PC-3 (cell line): Measurements from ENCODE around the gene CYBC1. TPM values are rescaled to one million over a fixed set of nuclear protein-coding genes. Genes with fewer than 3 reads are reported as not detected.

Experiments used
- ATAC-seq: fragments of 200-7000 bp; cut with Tn5 transposase; 2 replicates; pipeline ENCODE4 v1.9.1; 2020; ENCODE audit warnings: mild to moderate bottlenecking, moderate library complexity
- BruUV-seq: library from RNA; stranded (reverse); fragments of 400-500 nt; replicated peaks from 2 replicates; lab custom pipeline; 2021; lab: Mats Ljungman, UMichigan
- CTCF ChIA-PET: fragments of 300-600 bp; sonication (Branson Sonifier 250); formaldehyde crosslinking; loops from one replicate; lab custom pipeline; 2022; ENCODE audit warnings: antibody characterized with exemption; lab: Charles Lee
- POLR2A ChIA-PET: fragments of 300-600 bp; sonication (Branson Sonifier 250); formaldehyde crosslinking; loops from one replicate; lab custom pipeline; 2022; ENCODE audit warnings: antibody characterized with exemption; ENCODE audit not compliant: unreplicated experiment; lab: Charles Lee
- DNase-seq: peaks from one replicate; pipeline ENCODE4 v3.0.0-alpha.2; 2015
- H2AFZ ChIP-seq: fragments of 300-600 bp; sonication (generic); 2 replicates; pipeline ENCODE4 v1.6.0; 2016; ENCODE audit warnings: antibody characterized with exemption, low read length
- H3F3A ChIP-seq: fragments of 300-600 bp; sonication (generic); one replicate; pipeline ENCODE4 v1.6.0; 2017; ENCODE audit warnings: antibody characterized with exemption, low read length, control low read depth, mild to moderate bottlenecking; ENCODE audit not compliant: unreplicated experiment
- H3K27ac ChIP-seq: fragments of 300-600 bp; sonication (generic); 2 replicates; pipeline ENCODE4 v1.5.1; 2016; ENCODE audit warnings: mild to moderate bottlenecking, low read length
- H3K27me3 ChIP-seq: fragments of 300-600 bp; sonication (generic); 2 replicates; pipeline ENCODE4 v1.6.1; 2016; ENCODE audit warnings: low read length, mixed read lengths
- H3K36me3 ChIP-seq: fragments of 300-600 bp; sonication (generic); 2 replicates; pipeline ENCODE4 v1.6.1; 2016; ENCODE audit warnings: low read depth, mixed run types, low read length, mixed read lengths
- H3K4me1 ChIP-seq: fragments of 300-600 bp; sonication (generic); 2 replicates; pipeline ENCODE4 v1.5.1; 2016; ENCODE audit warnings: low read length; ENCODE audit not compliant: insufficient read depth
- H3K4me2 ChIP-seq: fragments of 300-600 bp; sonication (generic); 2 replicates; pipeline ENCODE4 v1.6.0; 2016; ENCODE audit warnings: low read length
- H3K4me3 ChIP-seq: fragments of 300-600 bp; sonication (generic); 2 replicates; pipeline ENCODE4 v1.5.1; 2016; ENCODE audit warnings: mild to moderate bottlenecking, low read length, mixed read lengths
- H3K79me2 ChIP-seq: fragments of 300-600 bp; sonication (generic); 2 replicates; pipeline ENCODE4 v1.6.1; 2017; ENCODE audit warnings: low read length, mixed read lengths
- H3K9ac ChIP-seq: fragments of 300-600 bp; sonication (generic); 2 replicates; pipeline ENCODE4 v1.6.0; 2016; ENCODE audit warnings: mild to moderate bottlenecking, low read length
- H3K9me2 ChIP-seq: fragments of 300-600 bp; sonication (generic); replicated peaks from 2 replicates; pipeline ENCODE4 v1.6.1; 2016; ENCODE audit warnings: mixed run types, low read length, mixed read lengths
- H3K9me3 ChIP-seq: fragments of 300-600 bp; sonication (generic); 2 replicates; pipeline ENCODE4 v1.6.1; 2016; ENCODE audit warnings: low read length, mixed read lengths
- H4K20me1 ChIP-seq: fragments of 300-600 bp; sonication (generic); 2 replicates; pipeline ENCODE4 v1.6.1; 2016; ENCODE audit warnings: low read length, mixed read lengths
- EZH2 ChIP-seq: fragments of 300-600 bp; sonication (generic); IDR thresholded peaks from one replicate; pipeline ENCODE4 v1.6.1; 2017; ENCODE audit warnings: antibody characterized with exemption, mild to moderate bottlenecking, low read length; ENCODE audit not compliant: unreplicated experiment
- EZH2phosphoT487 ChIP-seq: fragments of 300-600 bp; sonication (generic); IDR thresholded peaks from 2 replicates; pipeline ENCODE4 v1.6.1; 2018; ENCODE audit warnings: mild to moderate bottlenecking, antibody characterized with exemption, low read length, borderline replicate concordance
- intact Hi-C: fragments of 100-400 bp; cut with micrococcal nuclease; formaldehyde crosslinking; loops from 2 replicates; pipeline ENCODE4 v1.9.0; 2023
- total RNA-seq: library from RNA; depleted of rRNA; stranded (reverse); fragments of >200 nt; gene quantifications from 2 replicates; pipeline ENCODE4 v1.2.3, GENCODE V29; 2014
- TF ChIP-seq, protein P1 (sequence below): fragments of 300-600 bp; sonication (generic); conservative IDR thresholded peaks from 2 replicates; pipeline ENCODE4 v1.5.1; 2017; ENCODE audit warnings: antibody characterized with exemption, low read depth, mild to moderate bottlenecking, low read length

The CYBC1 gene
- total RNA-seq, 1 experiment from 2014 or later = 77.2 TPM

DNA sequence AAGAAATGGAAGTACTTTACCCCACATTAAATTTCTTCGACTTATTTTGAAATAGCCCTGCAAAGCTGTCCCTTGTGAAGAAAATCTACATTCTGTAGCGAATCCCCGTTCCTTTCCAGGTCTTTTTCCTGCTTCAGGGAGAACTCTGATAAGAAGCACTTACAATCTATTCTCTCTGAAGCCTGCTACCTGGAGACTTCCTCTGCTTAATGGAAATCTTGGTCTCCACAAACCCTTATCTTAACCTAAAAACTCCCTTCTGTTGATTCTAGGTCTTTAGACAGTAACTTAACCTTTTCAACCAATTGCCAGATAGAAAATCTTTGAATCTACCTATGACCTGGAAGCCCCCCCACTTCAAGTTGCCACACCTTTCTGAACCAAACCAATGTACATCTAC is 1.6 kb upstream of the CYBC1 start:
- Histone ChIP-seq H3K4me3 (no peak overlapping the region), H3K9me2 (no peaks in the 10 kb centered on the region), H3K79me2 (peaks cover 15% of the 10 kb centered on the region), H4K20me1 (no peaks in the 10 kb centered on the region), H3K4me2 (no peak overlapping the region), H3K9me3 (no peaks in the 10 kb centered on the region), H3K9ac (no peak overlapping the region), H2AFZ (no peak overlapping the region), H3K36me3 (no peaks in the 10 kb centered on the region), H3K27ac (no peak overlapping the region), H3K27me3 (no peaks in the 10 kb centered on the region), H3K4me1 (peaks cover 16% of the 10 kb centered on the region), H3F3A (no peaks in the 10 kb centered on the region)
- CTCF ChIA-PET = no interaction called here
- DNase-seq (no peak), ATAC-seq (no peak)
- intact Hi-C loops = loop anchor here (10.0 kb wide), 2 partner anchors 97 to 207 kb away; partner anchors contain the start of gene TEX19
- TF ChIP-seq EZH2 (no peak), EZH2phosphoT487 (no peak)
- POLR2A ChIA-PET = no interaction called here
- BruUV-seq = no TSS peak

DNA sequence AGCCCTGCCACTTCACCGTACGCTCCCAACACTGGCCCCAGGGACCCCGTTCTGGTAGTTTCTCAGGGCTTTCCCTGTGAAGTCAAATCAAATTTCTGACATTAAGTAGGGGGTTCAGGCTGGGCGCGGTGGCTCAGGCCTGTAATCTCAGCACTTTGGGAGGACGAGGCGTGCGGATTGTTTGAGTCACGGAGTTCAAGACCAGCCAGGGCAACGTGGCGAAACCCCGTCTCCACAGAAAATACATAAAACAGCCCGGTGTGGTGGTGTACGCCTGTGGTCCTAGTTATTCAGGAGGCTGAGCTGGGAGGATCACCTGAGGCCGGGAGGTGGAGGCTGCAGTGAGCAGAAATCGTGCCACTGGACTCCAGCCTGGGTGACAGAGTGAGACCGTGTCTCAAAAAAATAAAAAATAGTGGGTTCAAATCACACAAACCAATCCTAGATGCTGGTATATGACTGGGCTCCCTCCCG is 632 bp downstream of the CYBC1 start:
- BruUV-seq = TSS peak; percentile 65
- no peak for DNase-seq

DNA sequence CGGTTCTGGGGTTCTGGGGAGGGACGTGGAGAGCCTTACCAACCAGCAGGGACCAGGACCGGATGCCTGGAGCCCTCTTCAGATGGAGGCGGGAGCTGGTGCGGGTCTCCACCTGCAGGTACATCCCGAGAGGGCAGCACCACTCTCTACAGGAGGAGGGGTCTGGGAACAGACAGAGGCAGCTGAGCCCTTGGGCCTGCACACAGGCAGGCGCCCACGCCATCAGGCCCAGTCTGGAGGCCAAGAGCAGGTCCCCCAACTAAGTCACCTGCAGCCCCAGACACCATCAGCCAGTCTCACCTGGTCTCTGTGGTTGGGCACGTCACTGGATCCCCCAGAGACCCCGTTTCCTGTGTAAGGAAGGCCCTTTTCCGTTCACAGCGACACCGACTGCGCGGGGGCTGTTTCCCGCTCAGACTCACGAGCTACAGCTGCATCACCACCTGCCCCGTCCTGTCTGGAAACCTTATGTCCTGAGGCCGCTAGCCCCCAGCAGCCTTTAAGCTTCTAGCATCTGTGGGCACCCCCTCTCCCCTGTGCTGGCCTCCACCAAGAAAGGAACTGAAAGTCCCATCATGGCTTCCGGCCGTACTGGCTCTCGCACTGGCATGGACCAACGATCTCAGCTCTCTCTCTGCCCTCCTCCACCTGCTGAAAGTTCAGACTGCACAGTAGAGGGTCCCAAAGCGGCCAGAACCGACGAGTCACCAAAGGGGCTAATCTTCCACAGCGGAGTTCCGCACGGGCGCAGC is 1.2 kb downstream of the CYBC1 start:
- H3K27ac ChIP-seq = no peak overlapping the region
- no peaks in the 10 kb centered on the region for H3K9me3 ChIP-seq
- TF ChIP-seq, protein P1, sequence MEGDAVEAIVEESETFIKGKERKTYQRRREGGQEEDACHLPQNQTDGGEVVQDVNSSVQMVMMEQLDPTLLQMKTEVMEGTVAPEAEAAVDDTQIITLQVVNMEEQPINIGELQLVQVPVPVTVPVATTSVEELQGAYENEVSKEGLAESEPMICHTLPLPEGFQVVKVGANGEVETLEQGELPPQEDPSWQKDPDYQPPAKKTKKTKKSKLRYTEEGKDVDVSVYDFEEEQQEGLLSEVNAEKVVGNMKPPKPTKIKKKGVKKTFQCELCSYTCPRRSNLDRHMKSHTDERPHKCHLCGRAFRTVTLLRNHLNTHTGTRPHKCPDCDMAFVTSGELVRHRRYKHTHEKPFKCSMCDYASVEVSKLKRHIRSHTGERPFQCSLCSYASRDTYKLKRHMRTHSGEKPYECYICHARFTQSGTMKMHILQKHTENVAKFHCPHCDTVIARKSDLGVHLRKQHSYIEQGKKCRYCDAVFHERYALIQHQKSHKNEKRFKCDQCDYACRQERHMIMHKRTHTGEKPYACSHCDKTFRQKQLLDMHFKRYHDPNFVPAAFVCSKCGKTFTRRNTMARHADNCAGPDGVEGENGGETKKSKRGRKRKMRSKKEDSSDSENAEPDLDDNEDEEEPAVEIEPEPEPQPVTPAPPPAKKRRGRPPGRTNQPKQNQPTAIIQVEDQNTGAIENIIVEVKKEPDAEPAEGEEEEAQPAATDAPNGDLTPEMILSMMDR = no peak
- TF ChIP-seq EZH2 = no peak
- TF ChIP-seq EZH2phosphoT487 = no peak
- H3K36me3 ChIP-seq = no peaks in the 10 kb centered on the region
- peak overlapping the region; percentile 83 for H3K4me2 ChIP-seq
- H2AFZ ChIP-seq = no peak overlapping the region
- intact Hi-C loops = no loop called here
- CTCF ChIA-PET = no interaction called here
- peak overlapping the region; percentile 88; the same call in 1 of the 2 replicates for H3K9ac ChIP-seq
- H3K4me3 ChIP-seq = peak overlapping the region; percentile 87
- ATAC-seq = no peak
- H4K20me1 ChIP-seq = no peaks in the 10 kb centered on the region
- DNase-seq = no peak
- peaks cover 14% of the 10 kb centered on the region for H3K4me1 ChIP-seq
- H3K79me2 ChIP-seq = peaks cover 15% of the 10 kb centered on the region
- no peaks in the 10 kb centered on the region for H3K9me2 ChIP-seq
- no peaks in the 10 kb centered on the region for H3F3A ChIP-seq
- H3K27me3 ChIP-seq = no peaks in the 10 kb centered on the region
- no TSS peak for BruUV-seq
- POLR2A ChIA-PET = no interaction called here

More for the DNA sequence above, 632 bp downstream of the CYBC1 start:
- no peaks in the 10 kb centered on the region for H3K36me3 ChIP-seq
- H4K20me1 ChIP-seq = no peaks in the 10 kb centered on the region
- H2AFZ ChIP-seq = peak overlapping the region; percentile 79; the same call in 1 of the 2 replicates
- H3F3A ChIP-seq = no peaks in the 10 kb centered on the region
- peaks cover 15% of the 10 kb centered on the region for H3K79me2 ChIP-seq
- H3K4me2 ChIP-seq = peak overlapping the region; percentile 83
- H3K9me3 ChIP-seq = no peaks in the 10 kb centered on the region
- ATAC-seq = no peak; the same call in 1 of the 2 replicates
- ChIA-PET POLR2A (no interaction called here), CTCF (no interaction called here)
- no peak overlapping the region for H3K27ac ChIP-seq
- H3K4me3 ChIP-seq = peak overlapping the region; percentile 87
- TF ChIP-seq, protein P1 = no peak
- TF ChIP-seq EZH2phosphoT487 (no peak), EZH2 (no peak)
- peaks cover 14% of the 10 kb centered on the region for H3K4me1 ChIP-seq
- intact Hi-C loops = loop anchor here (10.0 kb wide), 2 partner anchors 95 to 205 kb away; partner anchors contain the start of gene TEX19
- H3K9ac ChIP-seq = peak overlapping the region; percentile 88
- no peaks in the 10 kb centered on the region for H3K9me2 ChIP-seq
- no peaks in the 10 kb centered on the region for H3K27me3 ChIP-seq
